ENCODE data around the gene NSUN7. TPM values are rescaled to one million over a fixed set of nuclear protein-coding genes. Genes with fewer than 3 reads are reported as not detected.

Gene NSUN7
- total and polyA plus RNA-seq, 9 of the 15 experiments (the other 6 are each of a cell fraction or from before 2014, with no cell fraction given), result not detected

DNA sequence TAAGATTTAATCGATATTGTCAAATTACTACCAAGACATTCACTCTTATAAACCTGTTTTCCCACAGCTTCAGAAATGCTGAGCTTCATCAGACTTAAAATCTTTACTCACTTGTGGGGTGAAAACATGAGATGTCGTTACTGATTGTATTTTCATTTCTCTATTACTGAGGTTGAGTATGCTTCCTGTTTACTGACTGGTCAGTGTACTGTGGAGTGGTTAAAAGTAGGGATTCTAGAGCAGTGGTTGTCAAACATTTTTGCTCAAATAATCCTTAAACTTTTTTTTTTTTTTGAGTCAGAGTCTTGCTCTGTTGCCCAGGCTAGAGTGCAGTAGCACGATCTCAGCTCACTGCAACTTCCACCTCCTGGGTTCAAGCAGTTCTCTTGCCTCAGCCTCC, 50.3 kb downstream of the NSUN7 start:
- ATAC-seq (no peak), FAIRE-seq (no peak), DNase-seq (ENCODE audit: extremely low read depth in 1 of 4, low spot score in 3 of 4) (no peak)
- TF ChIP-seq, protein P1, sequence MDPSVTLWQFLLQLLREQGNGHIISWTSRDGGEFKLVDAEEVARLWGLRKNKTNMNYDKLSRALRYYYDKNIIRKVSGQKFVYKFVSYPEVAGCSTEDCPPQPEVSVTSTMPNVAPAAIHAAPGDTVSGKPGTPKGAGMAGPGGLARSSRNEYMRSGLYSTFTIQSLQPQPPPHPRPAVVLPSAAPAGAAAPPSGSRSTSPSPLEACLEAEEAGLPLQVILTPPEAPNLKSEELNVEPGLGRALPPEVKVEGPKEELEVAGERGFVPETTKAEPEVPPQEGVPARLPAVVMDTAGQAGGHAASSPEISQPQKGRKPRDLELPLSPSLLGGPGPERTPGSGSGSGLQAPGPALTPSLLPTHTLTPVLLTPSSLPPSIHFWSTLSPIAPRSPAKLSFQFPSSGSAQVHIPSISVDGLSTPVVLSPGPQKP (CRISPR knock-in tag; IDR thresholded peaks at IDR 0.05), result no peak
- TF ChIP-seq ZNF263 (CRISPR knock-in tag; IDR thresholded peaks at IDR 0.05; ENCODE audit: borderline replicate concordance), result no peak
- TF ChIP-seq, protein P2, sequence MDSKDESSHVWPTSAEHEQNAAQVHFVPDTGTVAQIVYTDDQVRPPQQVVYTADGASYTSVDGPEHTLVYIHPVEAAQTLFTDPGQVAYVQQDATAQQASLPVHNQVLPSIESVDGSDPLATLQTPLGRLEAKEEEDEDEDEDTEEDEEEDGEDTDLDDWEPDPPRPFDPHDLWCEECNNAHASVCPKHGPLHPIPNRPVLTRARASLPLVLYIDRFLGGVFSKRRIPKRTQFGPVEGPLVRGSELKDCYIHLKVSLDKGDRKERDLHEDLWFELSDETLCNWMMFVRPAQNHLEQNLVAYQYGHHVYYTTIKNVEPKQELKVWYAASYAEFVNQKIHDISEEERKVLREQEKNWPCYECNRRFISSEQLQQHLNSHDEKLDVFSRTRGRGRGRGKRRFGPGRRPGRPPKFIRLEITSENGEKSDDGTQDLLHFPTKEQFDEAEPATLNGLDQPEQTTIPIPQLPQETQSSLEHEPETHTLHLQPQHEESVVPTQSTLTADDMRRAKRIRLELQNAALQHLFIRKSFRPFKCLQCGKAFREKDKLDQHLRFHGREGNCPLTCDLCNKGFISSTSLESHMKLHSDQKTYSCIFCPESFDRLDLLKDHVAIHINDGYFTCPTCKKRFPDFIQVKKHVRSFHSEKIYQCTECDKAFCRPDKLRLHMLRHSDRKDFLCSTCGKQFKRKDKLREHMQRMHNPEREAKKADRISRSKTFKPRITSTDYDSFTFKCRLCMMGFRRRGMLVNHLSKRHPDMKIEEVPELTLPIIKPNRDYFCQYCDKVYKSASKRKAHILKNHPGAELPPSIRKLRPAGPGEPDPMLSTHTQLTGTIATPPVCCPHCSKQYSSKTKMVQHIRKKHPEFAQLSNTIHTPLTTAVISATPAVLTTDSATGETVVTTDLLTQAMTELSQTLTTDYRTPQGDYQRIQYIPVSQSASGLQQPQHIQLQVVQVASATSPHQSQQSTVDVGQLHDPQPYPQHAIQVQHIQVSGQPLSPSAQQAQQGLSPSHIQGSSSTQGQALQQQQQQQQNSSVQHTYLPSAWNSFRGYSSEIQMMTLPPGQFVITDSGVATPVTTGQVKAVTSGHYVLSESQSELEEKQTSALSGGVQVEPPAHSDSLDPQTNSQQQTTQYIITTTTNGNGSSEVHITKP (IDR thresholded peaks at IDR 0.05; ENCODE audit: partially characterized antibody), result no peak
- no peak for TF ChIP-seq NFIC (IDR thresholded peaks at IDR 0.05)
- TF ChIP-seq, protein P3, sequence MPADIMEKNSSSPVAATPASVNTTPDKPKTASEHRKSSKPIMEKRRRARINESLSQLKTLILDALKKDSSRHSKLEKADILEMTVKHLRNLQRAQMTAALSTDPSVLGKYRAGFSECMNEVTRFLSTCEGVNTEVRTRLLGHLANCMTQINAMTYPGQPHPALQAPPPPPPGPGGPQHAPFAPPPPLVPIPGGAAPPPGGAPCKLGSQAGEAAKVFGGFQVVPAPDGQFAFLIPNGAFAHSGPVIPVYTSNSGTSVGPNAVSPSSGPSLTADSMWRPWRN (IDR thresholded peaks at IDR 0.05; ENCODE audit: low read depth), result no peak
- TF ChIP-seq, protein P4, sequence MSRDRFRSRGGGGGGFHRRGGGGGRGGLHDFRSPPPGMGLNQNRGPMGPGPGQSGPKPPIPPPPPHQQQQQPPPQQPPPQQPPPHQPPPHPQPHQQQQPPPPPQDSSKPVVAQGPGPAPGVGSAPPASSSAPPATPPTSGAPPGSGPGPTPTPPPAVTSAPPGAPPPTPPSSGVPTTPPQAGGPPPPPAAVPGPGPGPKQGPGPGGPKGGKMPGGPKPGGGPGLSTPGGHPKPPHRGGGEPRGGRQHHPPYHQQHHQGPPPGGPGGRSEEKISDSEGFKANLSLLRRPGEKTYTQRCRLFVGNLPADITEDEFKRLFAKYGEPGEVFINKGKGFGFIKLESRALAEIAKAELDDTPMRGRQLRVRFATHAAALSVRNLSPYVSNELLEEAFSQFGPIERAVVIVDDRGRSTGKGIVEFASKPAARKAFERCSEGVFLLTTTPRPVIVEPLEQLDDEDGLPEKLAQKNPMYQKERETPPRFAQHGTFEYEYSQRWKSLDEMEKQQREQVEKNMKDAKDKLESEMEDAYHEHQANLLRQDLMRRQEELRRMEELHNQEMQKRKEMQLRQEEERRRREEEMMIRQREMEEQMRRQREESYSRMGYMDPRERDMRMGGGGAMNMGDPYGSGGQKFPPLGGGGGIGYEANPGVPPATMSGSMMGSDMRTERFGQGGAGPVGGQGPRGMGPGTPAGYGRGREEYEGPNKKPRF (IDR thresholded peaks at IDR 0.05; ENCODE audit: low read depth, low read length), result no peak
- no peak for TF ChIP-seq NFXL1 (CRISPR knock-in tag; IDR thresholded peaks at IDR 0.05)
- no peak for TF ChIP-seq PHF21A (IDR thresholded peaks at IDR 0.05; ENCODE audit: borderline replicate concordance, low read depth)
- in situ Hi-C loops (cut with MboI) (no loop called here), intact Hi-C loops (cut with micrococcal nuclease) (no loop called here)
- no peaks in the 10 kb centered on the region for H3K4me1 ChIP-seq (replicated peaks in 1 of 2; ENCODE audit: control insufficient read depth in 2 of 2, insufficient read depth in 2 of 2, low read length in 2 of 2)
- no peak overlapping the region for H3K27ac ChIP-seq (ENCODE audit: extremely low read depth, low read depth, low read length)
- ChIA-PET POLR2A (interaction anchor here (0.5 to 0.7 kb wide), 2 partner anchors 8 to 436 kb away, joined by 3 read pairs; no protein-coding TSS in a partner anchor), CTCF (ENCODE audit: low intra/inter-chr PET ratio) (no interaction called here)
- 0% methylated on average over 3 of the region's 3 CpGs for WGBS (ENCODE audit: insufficient coverage, low coverage, missing lambda C conversion rate)
- no peak overlapping the region for H3K4me3 ChIP-seq
- no peaks in the 10 kb centered on the region for H4K20me1 ChIP-seq (replicated peaks; ENCODE audit: control insufficient read depth, insufficient read depth, low read length)
- H3K9me3 ChIP-seq (replicated peaks; ENCODE audit: control insufficient read depth, insufficient read depth, low read depth, low read length), result no peaks in the 10 kb centered on the region
- BruUV-seq (replicated peaks), result no TSS peak
- no peaks in the 10 kb centered on the region for H3K36me3 ChIP-seq (ENCODE audit: control insufficient read depth, insufficient read depth, low read length)
- no peaks in the 10 kb centered on the region for H3K27me3 ChIP-seq (ENCODE audit: control insufficient read depth in 2 of 2, insufficient read depth in 2 of 2, low read length in 2 of 2)
- H3K4me2 ChIP-seq (ENCODE audit: insufficient read depth, low read length), result no peak overlapping the region
- H3K9me1 ChIP-seq (ENCODE audit: control insufficient read depth, insufficient read depth, low read length), result no peaks in the 10 kb centered on the region
- no peak overlapping the region for H2AFZ ChIP-seq (ENCODE audit: low read depth, low read length)
- no peak overlapping the region for H3K9ac ChIP-seq (ENCODE audit: insufficient read depth in 1 of 2, low read depth in 2 of 2, low read length in 2 of 2)
- H3K79me2 ChIP-seq (ENCODE audit: control insufficient read depth, insufficient read depth, low read length), result no peaks in the 10 kb centered on the region

Data from K562 (cell line).